ENCODE data around the gene HNRNPUL2. TPM values are rescaled to one million over a fixed set of nuclear protein-coding genes. Genes with fewer than 3 reads are reported as not detected.
A peak's percentile ranks its signal among the peaks of the same experiment; 100 is the strongest.

HNRNPUL2 gene
- total and polyA plus RNA-seq, 2 of the 8 experiments (the other 6 are each of a cell fraction or from before 2014, with no cell fraction given) = 14.9 to 46.4 TPM

DNA sequence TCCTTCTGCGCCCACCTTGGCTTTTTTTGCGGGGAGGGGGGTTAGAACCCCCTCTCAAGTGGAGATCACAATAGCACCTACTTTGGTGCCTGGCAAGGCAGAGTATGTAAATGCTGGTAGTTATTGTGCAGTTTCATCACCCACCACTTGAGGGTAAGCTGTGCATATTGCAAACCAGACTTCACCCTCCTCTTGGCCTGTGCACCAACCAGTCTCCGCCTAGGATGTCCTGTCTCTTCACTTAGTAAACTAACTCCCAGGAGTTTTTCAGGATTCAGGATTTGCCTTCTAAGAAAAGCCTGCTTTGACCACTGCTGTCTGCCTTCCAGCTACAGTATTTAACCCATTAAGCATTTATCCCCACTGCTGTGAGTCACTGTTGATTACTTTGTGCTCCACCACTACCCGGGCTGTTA, 46.4 kb downstream of the HNRNPUL2 start:
- Histone ChIP-seq H2BK12ac (ENCODE audit: low read depth, low read length) (no peak overlapping the region), H2AFZ (ENCODE audit: low read length) (no peak overlapping the region), H3K23me2 (ENCODE audit: low read depth, low read length) (peaks cover 3% of the 10 kb centered on the region; the same call in 1 of the 2 replicates), H3K4ac (replicated peaks; ENCODE audit: insufficient read length, low read depth, low read length) (no peak overlapping the region), H3K4me2 (ENCODE audit: insufficient read depth in 1 of 2, low read depth in 2 of 2, low read length in 2 of 2) (no peak overlapping the region), H3K56ac (replicated peaks; ENCODE audit: insufficient read length, low read depth, low read length) (no peak overlapping the region), H2BK20ac (ENCODE audit: low read length) (no peak overlapping the region), H3K9me3 (ENCODE audit: insufficient read depth in 2 of 2, low read depth in 1 of 2, low read length in 1 of 2) (no peaks in the 10 kb centered on the region), H3K9ac (replicated peaks in 1 of 4; ENCODE audit: extremely low read depth in 1 of 4, low read depth in 3 of 4, low read length in 3 of 4) (no peak overlapping the region), H2BK120ac (replicated peaks; ENCODE audit: low read depth, low read length) (no peak overlapping the region), H2AK5ac (ENCODE audit: low read depth, low read length) (no peak overlapping the region), H3K36me3 (ENCODE audit: control insufficient read depth in 2 of 4, insufficient read depth in 4 of 4, low read length in 3 of 4) (peaks cover 5 to 17% (median 7%) of the 10 kb centered on the region in 4 experiments; a peak in 5 of 8 replicates), H3K23ac (ENCODE audit: insufficient read length) (no peak overlapping the region), H4K91ac (replicated peaks; ENCODE audit: insufficient read length, low read length) (no peak overlapping the region), H3K4me3 (ENCODE audit: extremely low read depth in 1 of 4, insufficient read depth in 2 of 4, low read depth in 3 of 4, low read length in 4 of 4) (no peak overlapping the region), H4K20me1 (replicated peaks in 1 of 2; ENCODE audit: control insufficient read depth in 1 of 2, insufficient read depth in 2 of 2, low read length in 2 of 2) (peaks cover 0 to 1% of the 10 kb centered on the region in 2 experiments), H3K27ac (ENCODE audit: low read depth, low read length) (no peak overlapping the region), H4K5ac (ENCODE audit: insufficient read length, low read depth, low read length) (no peak overlapping the region), H3K14ac (ENCODE audit: insufficient read length) (no peak overlapping the region), H3K27me3 (replicated peaks in 1 of 4; ENCODE audit: control insufficient read depth in 3 of 4, extremely low read depth in 1 of 4, insufficient read depth in 3 of 4, low read length in 3 of 4) (no peaks in the 10 kb centered on the region), H3K4me1 (replicated peaks in 1 of 4; ENCODE audit: control insufficient read depth in 3 of 4, insufficient read depth in 4 of 4, low read length in 3 of 4) (peaks cover 2 to 8% (median 4%) of the 10 kb centered on the region in 4 experiments; a peak in 4 of 7 replicates), H2BK15ac (ENCODE audit: low read length) (no peak overlapping the region), H2BK5ac (ENCODE audit: low read depth, low read length) (no peak overlapping the region), H3K79me2 (ENCODE audit: control insufficient read depth in 1 of 2, insufficient read depth in 2 of 2, low read length in 2 of 2) (peaks cover 0 to 14% of the 10 kb centered on the region in 2 experiments; a peak in 2 of 4 replicates), H3K18ac (ENCODE audit: extremely low read depth, low read length) (no peak overlapping the region), H3K79me1 (ENCODE audit: low read depth, low read length) (peaks cover 2% of the 10 kb centered on the region), H4K8ac (ENCODE audit: extremely low read depth, insufficient read depth, low read length) (peak overlapping the region; percentile 76; the same call in 1 of the 2 replicates)
- FAIRE-seq (no peak), DNase-seq (ENCODE audit: low read depth in 1 of 2, low spot score in 2 of 2) (no peak)
- WGBS, 2 experiments (ENCODE audit: extremely low coverage in 1 of 2, insufficient coverage in 1 of 2, insufficient read length in 1 of 2, insufficient replicate concordance in 2 of 2, low coverage in 1 of 2, low lambda C conversion rate in 2 of 2, missing lambda C conversion rate in 1 of 2) = 88% methylated on average over 4 of the region's 4 CpGs; no CpG with 5 or more reads in 1 of the 2 experiments
- CTCF ChIA-PET (ENCODE audit: partially characterized antibody) = interaction anchor here (0.6 to 8.2 kb wide), 18 partner anchors 9 to 1987 kb away, joined by 3 to 114 read pairs (median 5); partner anchors contain the start of genes BSCL2, C11orf98, GNG3 and LBHD1
- POLR2A ChIA-PET (ENCODE audit: partially characterized antibody) = interaction anchor here (0.6 to 61.4 kb wide), 13 partner anchors 11 to 200 kb away, joined by 3 to 2041 read pairs (median 5); partner anchors contain the start of genes BSCL2, C11orf98, CSKMT and EEF1G
- TF ChIP-seq CTCF (IDR thresholded peaks at IDR 0.05; ENCODE audit: control extremely low read depth in 1 of 3, insufficient read depth in 1 of 3, low read depth in 1 of 3, low read length in 3 of 3) (peak in 1 of 3 experiments; percentile 45; a peak in 2 of 4 replicates), RAD21 (IDR thresholded peaks at IDR 0.05 in 1 of 2, conservative IDR thresholded peaks at IDR 0.05 in 1 of 2; ENCODE audit: low read depth in 2 of 2, low read length in 2 of 2) (peak; percentile 27 to 33; a peak in 2 of 4 replicates)
